Activated CD4-positive, alpha-beta T cell treated with anti-CD3 and anti-CD28 coated beads for 24 hours (primary cell): Measurements from ENCODE around the gene UNC5A.

ENCODE experiments used
- DNase-seq, 2 donors: peaks; one replicate each; pipeline ENCODE4 v3.0.0-alpha.2; 2020; ENCODE audit warnings: low read depth in 2 of 2

The UNC5A gene

DNA sequence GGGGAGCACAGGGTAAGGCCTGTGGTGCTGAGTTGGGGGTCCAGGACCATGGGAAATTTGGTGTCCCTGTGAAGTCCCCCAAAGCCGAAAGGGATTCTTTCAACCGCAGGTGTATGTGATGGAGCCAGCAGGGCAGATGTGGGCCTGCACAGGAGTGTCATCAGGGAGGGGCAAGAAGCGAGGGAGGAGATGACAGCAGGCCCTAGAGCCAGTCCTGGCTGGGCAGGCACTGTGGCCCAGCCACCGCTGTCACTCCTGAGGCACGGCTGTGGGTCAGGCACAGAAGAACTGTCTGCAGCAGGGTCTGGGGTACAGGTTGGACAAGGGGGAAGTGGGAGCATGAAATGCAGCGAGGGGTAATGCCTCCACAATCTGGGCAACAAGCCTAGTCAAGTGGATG is 83.9 kb downstream of the UNC5A start:
- DNase-seq, result no peak

DNA sequence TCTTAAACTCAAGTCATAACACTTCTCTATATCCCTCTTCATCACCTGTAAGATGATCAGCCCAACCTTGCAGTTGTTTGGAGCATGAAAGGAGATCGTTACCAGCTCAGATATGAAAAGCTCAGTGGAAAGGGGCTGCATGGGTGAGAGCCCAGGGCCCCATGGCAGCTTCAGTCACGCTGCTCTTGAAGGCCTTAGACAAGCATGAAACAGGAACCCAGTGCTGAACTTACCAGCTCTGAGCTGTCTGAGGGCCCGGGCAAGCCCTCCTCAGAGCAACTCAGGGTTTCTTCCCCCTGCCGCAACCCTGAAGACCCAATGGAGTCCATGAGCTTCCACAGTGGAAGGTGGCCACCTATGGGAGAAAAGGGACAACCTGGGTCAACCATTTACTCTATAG is 85.5 kb downstream of the UNC5A start:
- no peak for DNase-seq

DNA sequence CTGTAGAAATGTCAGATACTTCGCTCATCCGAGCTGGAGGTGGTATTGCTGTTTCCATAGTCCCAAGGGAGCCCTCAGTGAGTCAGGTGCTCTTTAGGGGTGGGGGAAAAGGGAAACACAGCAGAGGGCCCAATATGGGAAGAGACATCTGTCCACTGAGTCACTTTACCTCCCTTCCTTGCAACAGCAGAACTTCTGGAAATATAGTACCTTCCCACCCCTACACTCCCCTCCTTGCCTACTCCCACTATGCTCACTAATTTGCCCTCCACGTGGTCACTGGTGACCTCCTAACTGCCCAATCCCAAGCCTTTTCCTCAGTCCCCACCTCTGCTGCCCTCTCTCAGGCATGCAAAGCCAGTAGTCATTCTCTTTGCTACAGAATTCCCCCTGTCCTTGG is 86.9 kb downstream of the UNC5A start:
- DNase-seq, result no peak

DNA sequence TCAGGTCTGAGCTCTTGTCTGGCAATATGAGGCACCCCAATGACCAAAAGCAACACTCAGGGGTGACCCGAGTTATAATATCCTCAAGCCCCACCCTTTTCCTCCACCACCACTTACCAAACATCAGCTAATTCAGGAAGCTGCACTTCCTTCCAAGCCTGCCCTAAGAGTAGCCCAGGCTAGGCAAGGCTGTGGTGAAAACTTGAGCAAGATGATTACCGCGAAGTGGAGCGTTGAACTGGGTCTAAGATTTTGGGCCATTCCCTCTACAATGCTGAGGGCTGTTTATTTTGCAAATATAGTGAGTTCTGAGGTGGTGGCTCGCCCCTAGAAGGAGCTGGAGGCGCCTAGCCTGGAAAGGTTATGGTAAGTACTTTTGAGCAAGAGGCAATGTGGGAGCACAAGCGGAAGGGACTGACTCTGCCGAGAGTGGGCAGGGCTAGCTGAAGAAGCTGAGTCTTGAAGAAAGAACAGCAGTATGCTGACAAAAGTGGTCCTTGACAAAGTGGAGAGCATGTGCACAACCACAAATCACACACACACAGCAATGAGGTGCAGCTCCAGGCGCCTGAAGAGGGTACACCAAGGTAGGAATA is 89.0 kb downstream of the UNC5A start, which contains the start of gene HK3:
TSS of gene HK3 (minus strand) at position 51 of the 596 bp plus-strand sequence. CDS start 3,187 bp downstream, outside the sequence.
- no peak for DNase-seq

DNA sequence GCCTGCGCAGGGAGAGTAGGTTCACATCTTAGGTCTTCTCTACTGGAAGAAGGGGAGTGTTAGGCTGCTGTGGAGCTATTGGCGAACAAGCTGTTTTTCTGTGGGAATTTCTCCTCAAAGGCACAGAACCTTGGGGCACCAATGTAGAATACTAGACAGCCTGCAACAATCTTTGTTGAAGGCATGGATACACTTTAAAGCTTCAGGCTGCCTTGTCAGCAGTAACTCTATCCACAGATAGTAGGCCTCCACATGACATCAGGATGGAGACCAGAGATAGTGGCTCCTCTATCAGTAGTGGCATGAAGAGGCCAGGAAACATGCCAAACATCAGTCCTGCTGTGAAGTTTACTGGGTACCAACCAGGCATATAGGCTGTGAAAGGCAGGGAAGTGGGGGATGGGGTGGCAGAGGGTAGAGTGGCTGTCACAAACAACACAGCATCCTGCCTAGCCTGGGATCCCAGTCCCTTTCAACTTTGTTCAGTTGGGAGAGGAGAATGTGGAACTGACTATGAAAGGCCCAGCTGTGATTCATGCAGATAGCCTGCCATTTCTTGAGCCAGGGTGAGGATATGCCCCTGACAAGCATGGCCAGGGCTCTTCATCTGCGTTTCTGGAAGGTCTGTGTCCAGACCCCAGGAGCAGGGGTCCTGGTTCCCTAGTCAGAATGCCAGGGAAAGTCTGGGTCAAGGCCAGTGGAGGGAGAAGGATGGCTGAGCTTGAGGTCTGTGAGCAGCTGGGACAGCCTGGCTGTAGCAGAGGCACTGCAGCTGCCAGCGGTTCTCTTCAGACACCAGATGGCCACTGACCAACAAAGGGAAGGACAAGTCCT is 89.8 kb downstream of the UNC5A start:
- no peak for DNase-seq

DNA sequence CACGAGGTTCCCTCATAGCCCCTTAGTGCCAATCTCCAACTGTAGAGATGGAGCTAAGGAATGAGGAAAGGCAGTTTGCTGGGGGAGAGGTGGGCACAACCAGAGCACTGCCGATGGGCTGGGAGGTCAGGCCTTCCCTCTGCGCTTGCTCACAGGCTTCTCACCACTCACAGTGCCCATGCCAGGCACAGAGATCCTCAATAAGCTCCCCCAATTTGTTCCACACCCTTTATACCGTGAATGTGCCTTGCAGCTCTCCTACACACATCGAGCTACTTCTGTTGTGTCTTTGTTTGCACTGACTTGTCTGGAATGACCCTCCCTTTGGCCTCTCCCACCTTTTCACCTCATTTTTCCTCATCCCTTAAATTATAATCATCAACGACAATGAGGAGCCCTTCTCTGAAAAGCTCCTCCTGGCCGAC is 90.4 kb downstream of the UNC5A start:
- no peak for DNase-seq

DNA sequence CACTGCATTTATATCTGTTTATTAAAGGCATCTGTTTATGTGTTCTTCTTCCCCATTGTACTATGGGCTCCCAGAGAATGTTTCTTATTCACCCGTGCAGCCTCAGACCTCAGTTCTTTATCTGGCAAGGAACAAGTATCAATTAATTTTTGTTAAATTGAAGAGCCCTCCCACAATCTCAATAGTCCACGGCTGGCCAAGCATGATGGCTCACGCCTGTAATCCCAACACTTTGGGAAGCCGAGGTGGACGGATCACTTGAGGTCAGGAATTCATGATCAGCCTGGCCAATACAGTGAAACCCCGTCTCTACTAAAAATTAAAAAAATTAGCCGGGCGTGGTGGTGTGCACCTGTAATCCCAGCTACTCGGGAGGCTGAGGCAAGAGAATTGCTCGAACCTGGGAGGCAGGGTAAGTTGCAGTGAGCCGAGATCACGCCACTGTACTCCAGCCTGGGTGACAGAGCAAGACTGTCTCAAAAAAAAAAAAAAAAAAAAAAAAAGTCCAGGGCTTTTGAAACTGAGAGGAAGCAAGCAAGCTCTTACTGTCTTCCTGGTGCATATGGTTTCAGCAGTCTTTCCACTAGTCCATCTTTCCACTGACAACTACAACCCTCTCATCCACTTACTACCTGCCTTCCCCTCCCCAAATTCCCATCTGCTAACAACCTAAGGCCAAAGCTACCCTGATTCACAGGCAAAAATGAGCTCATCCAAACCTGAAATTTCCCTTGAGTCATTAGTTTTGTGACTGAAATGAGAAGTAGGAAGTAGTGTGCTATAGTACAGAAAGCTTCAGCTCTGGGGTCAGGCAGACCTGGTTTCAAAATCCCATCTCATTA is 91.1 kb downstream of the UNC5A start:
- DNase-seq, result peak in 1 of 2 donors; percentile 8

DNA sequence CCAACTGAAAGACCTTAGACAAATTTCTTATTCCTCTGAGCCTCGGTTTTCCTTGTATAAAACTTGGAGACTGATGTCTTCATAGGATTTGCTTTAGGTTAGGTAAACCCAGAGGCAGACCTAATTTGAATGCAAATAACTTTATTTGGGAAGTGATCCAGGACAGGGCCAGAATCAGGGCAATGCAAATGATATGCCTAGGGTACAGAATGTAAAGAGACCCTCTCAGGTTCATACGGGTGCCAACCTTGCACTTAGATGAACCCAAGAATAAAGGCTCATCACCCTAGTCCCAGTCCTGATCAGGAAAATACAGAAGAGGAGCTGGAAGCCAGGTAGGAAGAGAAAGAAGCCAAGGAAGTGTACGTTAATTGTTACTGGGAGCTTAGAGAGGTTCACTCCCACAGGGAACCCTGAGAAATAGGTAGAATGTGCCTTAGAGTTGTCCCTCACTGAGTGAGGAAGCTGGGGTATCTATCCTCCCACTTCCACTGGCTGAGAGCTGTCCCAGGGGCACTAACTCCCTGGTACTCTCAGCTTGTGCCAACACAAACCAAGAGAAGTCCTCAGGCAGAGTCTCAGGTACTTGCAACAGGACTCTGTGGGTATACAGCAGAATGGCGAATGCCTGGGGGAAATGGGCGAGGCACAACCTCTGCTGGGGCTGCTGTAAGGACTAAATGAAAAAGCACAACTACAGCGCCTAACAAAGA is 91.9 kb downstream of the UNC5A start:
- no peak for DNase-seq

DNA sequence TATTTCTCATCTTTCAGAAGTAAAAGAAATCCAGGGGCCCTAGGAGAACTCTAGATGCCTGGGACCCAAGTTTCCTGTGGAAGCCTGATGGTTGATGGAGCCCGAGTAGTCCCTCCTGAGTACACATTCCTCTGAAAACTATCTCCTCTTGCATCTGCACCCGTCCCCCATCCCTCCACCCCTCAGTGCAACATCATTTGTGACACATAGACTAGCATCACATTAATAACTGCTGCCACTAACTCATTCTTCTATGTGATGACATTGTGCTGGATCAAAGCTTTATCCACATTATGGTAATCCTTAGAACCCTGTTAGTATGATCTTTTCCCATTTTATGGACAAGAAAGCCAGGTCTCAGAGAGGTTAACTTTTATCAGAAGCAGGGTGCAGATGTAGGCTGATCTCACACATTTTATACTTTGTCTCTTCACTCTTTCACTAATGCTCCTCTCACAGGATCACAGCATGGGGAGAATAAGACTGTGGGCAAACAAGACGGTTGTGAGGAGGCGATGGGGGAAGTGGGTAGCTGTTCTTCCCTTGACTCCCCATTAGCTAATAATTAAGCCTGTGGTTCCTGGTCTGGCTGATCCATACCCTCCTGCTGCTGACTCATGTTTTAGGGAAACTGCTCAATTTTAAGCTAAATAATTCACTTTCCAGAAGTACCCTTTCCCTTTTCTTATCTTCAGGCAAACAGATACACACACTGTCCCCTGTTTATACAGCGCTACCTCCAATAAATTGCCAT is 92.7 kb downstream of the UNC5A start:
- DNase-seq, result no peak

DNA sequence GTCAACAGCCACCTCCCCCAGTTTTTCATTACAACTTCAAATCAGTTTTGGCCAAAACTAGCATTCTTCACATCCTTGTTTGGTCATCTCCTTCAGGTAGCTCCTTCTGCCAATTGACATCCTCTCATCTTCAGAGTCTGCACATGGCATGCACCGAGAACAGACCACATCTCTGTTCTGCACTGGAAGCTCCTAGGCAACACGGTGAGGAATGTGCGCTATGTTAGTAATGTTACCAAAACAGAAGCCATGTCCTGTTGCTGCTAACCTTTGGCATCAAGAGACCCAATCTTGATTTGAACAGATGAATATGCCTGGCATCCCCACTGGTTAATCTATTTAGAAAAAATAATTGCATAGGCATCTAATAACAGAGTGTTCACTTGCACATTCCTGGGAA is 93.9 kb downstream of the UNC5A start:
- no peak for DNase-seq

DNA sequence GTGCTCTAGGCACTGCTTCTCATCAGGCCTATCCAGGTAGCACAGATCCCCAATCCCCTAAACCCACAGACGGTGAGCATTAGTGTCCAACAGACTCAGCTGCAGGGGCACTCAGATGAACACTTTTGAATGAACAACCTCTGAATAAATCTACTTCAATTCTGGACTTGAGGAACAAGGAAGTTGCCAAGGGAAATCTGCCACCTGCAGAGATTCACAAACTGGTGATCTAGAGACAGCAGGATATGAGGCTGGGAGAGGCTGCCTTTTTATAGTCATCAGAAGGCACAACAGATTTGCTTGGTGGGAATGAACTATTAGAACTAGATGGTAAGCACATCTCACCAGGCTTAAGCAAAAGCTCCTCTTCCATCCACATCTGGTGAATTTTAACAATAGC is 95.8 kb downstream of the UNC5A start:
- DNase-seq, result no peak

DNA sequence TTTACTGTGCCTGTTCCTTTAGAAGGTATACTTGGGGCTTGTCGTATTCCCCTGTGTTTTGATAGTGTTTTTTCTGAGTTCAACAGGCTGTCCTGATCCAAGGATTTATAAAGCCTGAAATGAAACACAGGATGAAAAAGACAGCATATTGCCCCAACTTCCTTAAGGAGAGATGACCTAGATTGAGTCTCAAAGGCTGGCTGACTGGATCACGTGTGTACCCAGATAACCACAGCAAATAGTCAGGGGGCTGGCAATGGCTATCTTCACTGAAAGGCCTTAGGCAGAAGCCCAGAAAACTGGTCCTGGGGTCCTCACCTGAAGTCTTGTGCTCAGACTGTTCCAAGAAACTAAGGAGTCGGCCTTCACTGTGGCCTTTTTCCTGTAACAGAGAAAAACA is 96.4 kb downstream of the UNC5A start:
- DNase-seq, result no peak

DNA sequence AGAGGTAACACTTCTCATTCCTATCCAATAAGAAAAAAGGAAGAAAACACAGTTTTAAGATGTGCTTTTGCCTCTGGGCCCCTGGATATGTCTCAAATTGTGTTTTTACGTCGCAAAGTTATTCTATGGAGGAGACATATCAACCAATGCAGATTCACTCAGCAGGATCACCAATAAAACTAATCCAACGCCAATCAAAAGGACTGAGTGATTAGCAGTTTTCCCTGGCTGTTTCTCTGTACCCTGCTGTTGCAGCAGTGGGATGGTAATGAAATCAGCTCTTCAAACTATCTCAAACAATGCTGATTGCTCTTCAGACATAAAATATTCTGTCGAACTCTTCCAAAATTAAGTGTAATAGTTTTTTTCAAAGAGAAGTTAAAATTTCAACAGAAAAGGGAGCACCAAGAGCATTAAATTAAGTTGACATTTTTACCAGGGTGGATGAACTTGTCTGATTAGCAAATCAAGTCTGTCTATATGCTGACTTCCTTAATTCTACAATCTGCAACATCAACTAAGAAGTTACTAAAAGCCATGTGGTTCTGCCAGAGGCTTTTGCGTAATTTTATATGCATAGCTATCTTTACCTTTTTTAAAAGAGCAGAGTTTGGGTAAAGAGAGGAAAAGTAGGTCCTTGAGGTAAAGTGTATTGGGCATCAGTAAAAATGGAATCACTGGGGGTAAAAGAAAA is 98.5 kb downstream of the UNC5A start:
- no peak for DNase-seq

DNA sequence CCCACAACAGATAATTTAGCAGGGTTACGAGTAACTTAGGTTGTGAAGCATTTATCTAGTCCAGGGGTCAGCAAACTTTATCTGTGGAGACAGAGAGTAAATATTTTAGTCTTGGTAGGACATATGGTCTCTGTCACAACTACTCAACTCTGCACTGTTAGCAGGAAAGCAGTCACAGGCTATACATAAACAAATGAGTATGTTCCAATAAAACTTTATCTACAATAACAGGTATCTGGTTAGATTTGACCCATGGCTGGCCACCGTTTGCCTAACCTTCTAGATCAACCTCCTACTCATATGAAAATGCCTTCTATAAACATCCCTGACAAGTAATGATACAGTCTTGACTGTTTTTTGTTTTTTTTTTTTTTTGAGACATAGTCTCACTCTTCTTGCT is 101.8 kb downstream of the UNC5A start:
- DNase-seq, result no peak

DNA sequence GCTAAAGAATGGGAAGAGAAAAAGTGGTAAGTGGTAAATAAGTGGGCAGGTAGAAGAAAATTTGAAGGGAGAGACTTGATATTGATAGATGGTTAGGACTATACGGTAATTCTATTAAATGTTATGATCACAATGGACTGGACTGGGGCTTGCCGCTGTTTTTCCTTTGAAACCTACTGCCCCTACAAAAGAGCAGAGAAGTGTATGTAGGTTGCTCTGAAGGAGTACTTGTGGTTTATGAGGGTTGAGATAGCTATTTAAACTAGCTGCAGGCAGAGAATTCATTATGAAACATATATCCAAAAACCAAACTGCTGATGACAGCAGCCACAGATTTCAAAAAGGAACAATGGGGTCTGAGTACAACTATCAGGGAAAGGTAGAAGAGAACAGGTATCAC is 105.5 kb downstream of the UNC5A start:
- DNase-seq, result no peak

DNA sequence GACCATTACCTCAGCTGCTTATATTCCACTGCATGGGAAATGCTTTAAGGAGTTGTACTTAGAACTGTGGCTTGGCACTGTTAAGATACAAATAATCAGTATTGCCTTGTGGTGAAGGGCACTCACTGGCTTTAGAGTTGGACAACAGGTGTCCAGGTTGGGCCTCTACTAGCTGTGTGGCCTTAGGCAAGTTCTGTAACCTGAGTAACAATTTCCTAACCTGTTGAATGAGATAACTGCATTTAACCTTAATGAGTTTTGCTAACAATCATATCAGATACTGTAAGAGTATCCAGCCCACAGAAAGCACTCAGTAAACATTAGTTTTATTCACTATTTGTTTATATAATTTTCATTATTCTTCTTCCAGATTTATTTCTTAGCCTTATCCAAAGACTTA is 106.0 kb downstream of the UNC5A start:
- no peak for DNase-seq

DNA sequence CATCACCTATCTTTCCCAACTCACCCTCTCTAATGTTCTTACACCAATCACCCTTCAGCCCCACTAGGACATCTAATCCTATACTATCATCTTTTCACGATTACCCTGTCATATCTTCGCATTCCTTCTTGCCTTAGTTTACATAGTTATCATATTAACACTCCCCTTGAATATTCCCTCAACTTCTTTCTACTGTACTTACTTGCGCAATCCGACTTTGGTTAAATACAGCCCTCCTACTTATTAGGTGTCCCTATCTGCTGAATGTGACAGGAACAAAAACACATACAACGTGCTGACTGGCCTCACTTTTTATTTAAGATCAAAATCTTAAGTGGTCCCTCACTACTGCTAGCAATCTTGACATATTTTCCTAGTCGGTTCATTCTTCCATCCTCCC is 108.3 kb downstream of the UNC5A start:
- no peak for DNase-seq

DNA sequence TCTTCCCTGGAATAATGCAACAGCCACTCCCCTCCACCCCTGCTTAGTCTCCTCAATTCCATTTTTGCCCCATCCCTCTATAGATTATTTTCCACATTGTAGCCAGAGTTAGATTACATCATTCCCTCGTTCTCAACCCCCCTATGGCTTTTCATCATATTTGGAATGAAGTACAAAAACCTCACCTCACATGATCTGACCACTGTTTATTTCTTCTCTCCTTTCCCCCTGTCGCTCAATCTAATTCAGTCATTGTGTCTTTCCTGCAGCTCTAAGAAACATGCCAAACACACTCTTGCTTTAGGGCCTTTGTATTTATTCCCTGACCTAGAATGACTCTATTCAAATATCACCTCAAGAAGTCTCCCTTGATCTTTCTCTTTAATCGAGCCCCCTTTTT is 111.4 kb downstream of the UNC5A start:
- DNase-seq, result no peak

DNA sequence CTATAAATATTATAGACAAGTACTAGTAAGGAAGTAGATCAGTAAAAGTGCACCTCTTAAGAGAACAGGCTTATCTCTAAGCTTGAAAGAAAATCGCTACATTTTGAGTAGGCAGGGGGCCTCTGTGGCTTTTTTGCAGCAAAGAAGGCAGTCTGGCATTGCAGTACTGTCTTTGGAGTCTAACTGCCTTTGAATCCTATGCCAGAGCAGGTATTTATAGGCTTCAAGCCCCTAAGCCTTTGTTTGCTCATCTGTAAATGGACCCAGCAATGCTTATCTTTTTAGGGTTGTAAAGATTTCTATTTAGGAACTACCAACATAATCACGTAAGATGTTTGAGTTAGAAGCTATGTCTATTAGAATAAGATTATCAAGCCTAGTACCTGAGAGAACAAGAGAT is 112.5 kb downstream of the UNC5A start:
- no peak for DNase-seq

DNA sequence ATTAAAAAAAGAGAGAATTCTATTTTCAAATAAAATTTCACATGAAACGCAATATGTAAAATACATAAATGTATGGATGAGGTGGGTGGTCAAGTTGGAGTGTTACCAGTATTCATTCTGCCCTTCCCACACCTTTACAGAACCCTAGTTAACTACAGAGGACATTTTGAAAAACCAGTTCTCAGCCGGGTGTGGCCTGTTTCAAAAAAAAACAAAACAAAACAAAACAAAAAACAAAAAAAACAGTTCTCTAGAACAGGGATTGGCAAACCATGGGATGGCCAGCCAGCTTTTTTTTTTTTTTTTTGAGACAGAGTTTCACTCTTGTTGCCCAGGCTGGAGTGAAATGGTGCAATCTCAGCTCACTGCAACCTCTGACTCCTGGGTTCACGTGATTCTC is 117.2 kb downstream of the UNC5A start:
- DNase-seq, result no peak

DNA sequence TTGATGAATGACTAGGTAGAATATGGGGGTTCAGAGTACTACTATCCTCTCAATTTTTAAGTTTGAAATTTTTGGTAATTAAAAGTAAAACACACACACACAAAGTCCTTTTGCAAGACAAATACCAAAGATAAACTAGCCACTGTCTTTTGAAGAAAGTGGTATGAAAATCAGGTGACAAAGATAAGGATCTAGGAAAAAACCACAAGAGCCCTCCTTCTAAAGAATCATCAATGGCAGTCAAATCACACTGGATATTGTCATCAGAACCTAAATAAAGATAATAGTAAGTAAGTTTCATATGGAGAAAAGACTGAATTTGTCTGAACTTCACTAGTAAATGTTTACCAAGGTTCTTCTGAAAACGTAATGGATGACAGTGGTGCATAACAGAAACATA is 119.3 kb downstream of the UNC5A start:
- no peak for DNase-seq
